Smooth muscle cell (in vitro differentiated cells): Measurements from ENCODE around the gene RFX5. TPM values are rescaled to one million over a fixed set of nuclear protein-coding genes. Genes with fewer than 3 reads are reported as not detected.

ENCODE experiments used
- DNase-seq: peaks from one replicate; lab custom pipeline; 2025; ENCODE audit not compliant: unreplicated experiment; lab: John Stamatoyannopoulos, UW
- H2AFZ ChIP-seq: fragments of 200-600 bp; sonication (generic); 2 replicates; pipeline ENCODE4 v1.6.0; 2016; ENCODE audit warnings: antibody characterized with exemption, low read depth, mild to moderate bottlenecking
- H3F3A ChIP-seq: fragments of 200-600 bp; sonication (generic); 2 replicates; pipeline ENCODE4 v1.6.0; 2017; ENCODE audit warnings: antibody characterized with exemption, low read depth
- H3K27ac ChIP-seq: fragments of 200-600 bp; sonication (generic); 2 replicates; pipeline ENCODE4 v1.5.1; 2016; ENCODE audit warnings: low read depth, mild to moderate bottlenecking
- H3K27me3 ChIP-seq: fragments of 200-600 bp; sonication (generic); 2 replicates; pipeline ENCODE4 v1.6.1; 2016; ENCODE audit warnings: low read depth, mild to moderate bottlenecking
- H3K36me3 ChIP-seq: fragments of 200-600 bp; sonication (generic); 2 replicates; pipeline ENCODE4 v1.5.1; 2016; ENCODE audit warnings: low read depth
- H3K4me1 ChIP-seq: fragments of 200-600 bp; sonication (generic); 2 replicates; pipeline ENCODE4 v1.5.1; 2016; ENCODE audit warnings: low read depth
- H3K4me2 ChIP-seq: fragments of 200-600 bp; sonication (generic); 2 replicates; pipeline ENCODE4 v1.6.0; 2016; ENCODE audit warnings: mild to moderate bottlenecking
- H3K4me3 ChIP-seq: fragments of 200-600 bp; sonication (generic); 2 replicates; pipeline ENCODE4 v1.5.1; 2016; ENCODE audit warnings: mild to moderate bottlenecking
- H3K79me2 ChIP-seq: fragments of 200-600 bp; sonication (generic); 2 replicates; pipeline ENCODE4 v1.6.0; 2016; ENCODE audit warnings: low read depth, mild to moderate bottlenecking
- H3K9ac ChIP-seq: fragments of 200-600 bp; sonication (generic); 2 replicates; pipeline ENCODE4 v1.6.0; 2016; ENCODE audit warnings: low read depth
- H3K9me3 ChIP-seq: fragments of 200-600 bp; sonication (generic); replicated peaks from 2 replicates; pipeline ENCODE4 v1.5.1; 2016; ENCODE audit warnings: low read depth
- H4K20me1 ChIP-seq: fragments of 200-600 bp; sonication (generic); 2 replicates; pipeline ENCODE4 v1.6.0; 2016; ENCODE audit warnings: low read depth
- CTCF ChIP-seq: fragments of 200-600 bp; sonication (generic); IDR thresholded peaks from 2 replicates; pipeline ENCODE4 v1.5.1; 2017; ENCODE audit warnings: borderline replicate concordance, mild to moderate bottlenecking, antibody characterized with exemption; ENCODE audit not compliant: insufficient read depth, poor library complexity, severe bottlenecking
- WGBS: methylation state at CpG from one replicate; pipeline ENCODE4 v1.1.7; 2016; ENCODE audit warnings: low lambda C conversion rate; 5-methylcytosine and 5-hydroxymethylcytosine counted together
- polyA plus RNA-seq: library from polyadenylated mRNA; unstranded; fragments of >200 nt; fragmentation: Nextera tagmentation; extraction: Ambion mirVana; gene quantifications from 2 replicates; pipeline ENCODE4 v1.2.1, GENCODE V29; 2016
- total RNA-seq: library from RNA; depleted of rRNA; stranded (reverse); fragments of >200 nt; gene quantifications from 2 replicates; pipeline ENCODE4 v1.2.3, GENCODE V29; 2014

Gene RFX5
- total and polyA plus RNA-seq, 2 experiments from 2014 or later = 12.4 to 22.7 TPM

DNA sequence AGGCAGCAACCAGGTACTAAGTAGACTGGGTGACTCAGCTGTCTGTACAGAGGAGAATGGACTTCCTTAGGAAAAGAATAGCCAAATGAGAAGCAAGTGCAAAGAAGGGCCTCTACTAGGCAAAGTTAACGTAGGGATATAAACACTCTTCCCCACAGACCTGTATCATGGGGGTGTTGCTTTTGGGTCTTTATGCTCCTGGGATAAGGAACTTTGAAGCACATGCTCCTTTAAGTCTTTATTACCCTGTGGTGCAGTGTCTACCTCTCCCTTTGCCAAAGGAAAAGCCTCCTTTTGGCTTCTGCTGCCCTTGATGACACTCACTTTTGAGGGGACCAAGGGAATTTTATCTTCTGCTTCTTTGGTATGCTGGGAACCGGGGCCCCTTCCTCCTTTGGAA is 5.0 kb downstream of the RFX5 start:
- Histone ChIP-seq H2AFZ (no peak overlapping the region), H3K9ac (no peak overlapping the region), H3K79me2 (no peaks in the 10 kb centered on the region), H3K36me3 (no peaks in the 10 kb centered on the region), H3K27me3 (no peaks in the 10 kb centered on the region), H3K4me3 (no peak overlapping the region), H3K4me2 (no peak overlapping the region), H3F3A (peaks cover 12% of the 10 kb centered on the region), H3K9me3 (no peaks in the 10 kb centered on the region), H3K4me1 (peaks cover 6% of the 10 kb centered on the region), H4K20me1 (no peaks in the 10 kb centered on the region), H3K27ac (peak overlapping the region; percentile 67)
- no peak for DNase-seq
- WGBS = 96% methylated on average over 2 of the region's 2 CpGs
- TF ChIP-seq CTCF = no peak

DNA sequence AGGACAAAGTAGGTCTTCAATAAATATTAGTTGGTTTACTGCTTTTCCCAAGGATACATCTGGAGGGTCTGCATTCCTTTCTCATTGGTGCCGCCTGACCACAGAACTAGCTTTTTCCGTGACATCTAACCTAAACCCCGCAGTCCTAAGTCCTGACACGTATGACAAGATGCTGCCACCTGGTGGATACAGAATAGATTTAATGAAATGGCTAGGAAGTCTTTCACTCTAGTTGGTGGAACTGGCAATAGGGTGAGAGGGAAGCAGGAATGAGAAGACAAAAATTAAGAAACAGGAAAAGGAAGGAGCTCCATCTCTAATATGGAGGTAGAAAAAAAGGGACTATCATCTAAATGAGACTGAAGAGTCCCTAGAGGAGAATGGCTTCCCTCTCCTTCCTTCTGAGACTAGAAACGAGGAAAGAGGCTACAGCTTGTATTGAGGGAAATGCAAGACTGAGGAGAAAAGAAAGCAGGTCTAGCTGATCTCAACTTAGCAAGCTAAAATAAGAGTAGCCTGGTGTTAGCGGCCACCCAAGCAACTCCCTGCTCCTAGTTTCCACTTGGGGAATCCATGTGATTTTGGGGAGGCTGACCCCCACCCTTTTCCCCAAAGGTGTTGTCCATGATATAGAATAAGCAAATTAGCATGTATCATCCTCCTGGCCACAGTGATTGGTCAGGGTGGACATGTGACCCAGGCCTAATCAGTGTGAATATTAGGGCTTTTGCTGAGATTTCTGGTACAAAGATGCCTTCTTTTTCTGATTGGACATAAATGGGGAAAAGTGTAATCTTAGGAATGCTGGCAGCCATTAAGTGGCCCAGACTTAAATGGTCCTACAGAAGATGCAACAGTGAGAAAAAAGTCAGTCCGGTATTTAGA is 5.9 kb downstream of the RFX5 start:
- Histone ChIP-seq H3K36me3 (no peaks in the 10 kb centered on the region), H3K27ac (peak overlapping the region; percentile 67), H4K20me1 (no peaks in the 10 kb centered on the region), H3K4me3 (no peak overlapping the region), H3F3A (peaks cover 12% of the 10 kb centered on the region), H3K27me3 (no peaks in the 10 kb centered on the region), H3K4me2 (peak overlapping the region; percentile 68), H2AFZ (no peak overlapping the region), H3K4me1 (peaks cover 4% of the 10 kb centered on the region), H3K79me2 (no peaks in the 10 kb centered on the region), H3K9me3 (no peaks in the 10 kb centered on the region), H3K9ac (no peak overlapping the region)
- TF ChIP-seq CTCF = peak; percentile 74
- DNase-seq = no peak
- WGBS = 37% methylated on average over 7 of the region's 7 CpGs

- H4K20me1 ChIP-seq = no peaks in the 10 kb centered on the region
- no peak overlapping the region for H3K27ac ChIP-seq
- H3K79me2 ChIP-seq = no peaks in the 10 kb centered on the region
- no peaks in the 10 kb centered on the region for H3K9me3 ChIP-seq
- H3K9ac ChIP-seq = no peak overlapping the region
- H3K4me1 ChIP-seq = no peaks in the 10 kb centered on the region
- no peaks in the 10 kb centered on the region for H3K27me3 ChIP-seq
- peaks cover 6% of the 10 kb centered on the region for H3F3A ChIP-seq
- WGBS = 93% methylated on average over 3 of the region's 3 CpGs
- H3K36me3 ChIP-seq = no peaks in the 10 kb centered on the region
- H2AFZ ChIP-seq = no peak overlapping the region
- H3K4me2 ChIP-seq = no peak overlapping the region
- TF ChIP-seq CTCF = no peak
- no peak for DNase-seq
- no peak overlapping the region for H3K4me3 ChIP-seq
Measured at GRCh38 chr1:151336556-151336955, 10.5 kb downstream of the RFX5 start.

- no peak overlapping the region for H3K4me3 ChIP-seq
- no peaks in the 10 kb centered on the region for H3K79me2 ChIP-seq
- no peaks in the 10 kb centered on the region for H3K9me3 ChIP-seq
- TF ChIP-seq CTCF = no peak
- H2AFZ ChIP-seq = no peak overlapping the region
- H3F3A ChIP-seq = no peaks in the 10 kb centered on the region
- H4K20me1 ChIP-seq = no peaks in the 10 kb centered on the region
- no peaks in the 10 kb centered on the region for H3K4me1 ChIP-seq
- H3K27ac ChIP-seq = no peak overlapping the region
- no peak overlapping the region for H3K4me2 ChIP-seq
- WGBS = 88% methylated on average over 5 of the region's 5 CpGs
- no peaks in the 10 kb centered on the region for H3K36me3 ChIP-seq
- H3K27me3 ChIP-seq = no peaks in the 10 kb centered on the region
- no peak overlapping the region for H3K9ac ChIP-seq
- no peak for DNase-seq
Measured at GRCh38 chr1:151334822-151335221, 12.2 kb downstream of the RFX5 start.
